Measurements from ENCODE around the gene GGCT.

GGCT gene

GRCh38 chr7:30463405-30464145, 41.1 kb downstream of the GGCT start:
- no peak for TF ChIP-seq CTCF (IDR thresholded peaks at IDR 0.05; ENCODE audit: low read length, missing control alignments)
- no peak overlapping the region for H3K4me3 ChIP-seq (replicated peaks; ENCODE audit: low read depth, low read length)
- peak; percentile 56 for DNase-seq (ENCODE audit: low read depth)

GRCh38 chr7:30462179-30462578, 42.5 kb downstream of the GGCT start:
- H3K4me3 ChIP-seq (replicated peaks; ENCODE audit: low read depth, low read length), result no peak overlapping the region
- TF ChIP-seq CTCF (IDR thresholded peaks at IDR 0.05; ENCODE audit: low read length, missing control alignments), result no peak
- no peak for DNase-seq (ENCODE audit: low read depth)

GRCh38 chr7:30460246-30460633, 44.4 kb downstream of the GGCT start:
- peak overlapping the region; percentile 16 for H3K4me3 ChIP-seq (replicated peaks; ENCODE audit: low read depth, low read length)
- DNase-seq (ENCODE audit: low read depth), result peak; percentile 47
- no peak for TF ChIP-seq CTCF (IDR thresholded peaks at IDR 0.05; ENCODE audit: low read length, missing control alignments)

- DNase-seq (ENCODE audit: low read depth), result peak; percentile 98
- TF ChIP-seq CTCF (IDR thresholded peaks at IDR 0.05; ENCODE audit: low read length, missing control alignments), result no peak
These were observed 44.9 kb downstream of the GGCT start for GRCh38 chr7:30459591-30460245.

GRCh38 chr7:30458311-30458710, 46.3 kb downstream of the GGCT start:
- no peak for DNase-seq (ENCODE audit: low read depth)
- no peak for TF ChIP-seq CTCF (IDR thresholded peaks at IDR 0.05; ENCODE audit: low read length, missing control alignments)

More at GRCh38 chr7:30459591-30460245, 44.9 kb downstream of the GGCT start:
- H3K4me3 ChIP-seq (replicated peaks; ENCODE audit: low read depth, low read length), result peak overlapping the region; percentile 20

GRCh38 chr7:30453921-30454320, 50.7 kb downstream of the GGCT start:
- H3K4me3 ChIP-seq (replicated peaks; ENCODE audit: low read depth, low read length), result no peak overlapping the region
- peak; percentile 12 for TF ChIP-seq CTCF (IDR thresholded peaks at IDR 0.05; ENCODE audit: low read length, missing control alignments)
- peak; percentile 69 for DNase-seq (ENCODE audit: low read depth)

More at GRCh38 chr7:30458311-30458710, 46.3 kb downstream of the GGCT start:
- no peak overlapping the region for H3K4me3 ChIP-seq (replicated peaks; ENCODE audit: low read depth, low read length)
